ENCODE results near the gene EPAS1.

The EPAS1 gene

GRCh38 chr2:46409756-46410155 is 112.5 kb downstream of the EPAS1 start:
- no peak for TF ChIP-seq FOXM1 (IDR thresholded peaks at IDR 0.05; ENCODE audit: borderline replicate concordance)
- DNase-seq (ENCODE audit: extremely low spot score) = no peak
- ChIA-PET CTCF (no interaction called here), POLR2A (no interaction called here)

DNA sequence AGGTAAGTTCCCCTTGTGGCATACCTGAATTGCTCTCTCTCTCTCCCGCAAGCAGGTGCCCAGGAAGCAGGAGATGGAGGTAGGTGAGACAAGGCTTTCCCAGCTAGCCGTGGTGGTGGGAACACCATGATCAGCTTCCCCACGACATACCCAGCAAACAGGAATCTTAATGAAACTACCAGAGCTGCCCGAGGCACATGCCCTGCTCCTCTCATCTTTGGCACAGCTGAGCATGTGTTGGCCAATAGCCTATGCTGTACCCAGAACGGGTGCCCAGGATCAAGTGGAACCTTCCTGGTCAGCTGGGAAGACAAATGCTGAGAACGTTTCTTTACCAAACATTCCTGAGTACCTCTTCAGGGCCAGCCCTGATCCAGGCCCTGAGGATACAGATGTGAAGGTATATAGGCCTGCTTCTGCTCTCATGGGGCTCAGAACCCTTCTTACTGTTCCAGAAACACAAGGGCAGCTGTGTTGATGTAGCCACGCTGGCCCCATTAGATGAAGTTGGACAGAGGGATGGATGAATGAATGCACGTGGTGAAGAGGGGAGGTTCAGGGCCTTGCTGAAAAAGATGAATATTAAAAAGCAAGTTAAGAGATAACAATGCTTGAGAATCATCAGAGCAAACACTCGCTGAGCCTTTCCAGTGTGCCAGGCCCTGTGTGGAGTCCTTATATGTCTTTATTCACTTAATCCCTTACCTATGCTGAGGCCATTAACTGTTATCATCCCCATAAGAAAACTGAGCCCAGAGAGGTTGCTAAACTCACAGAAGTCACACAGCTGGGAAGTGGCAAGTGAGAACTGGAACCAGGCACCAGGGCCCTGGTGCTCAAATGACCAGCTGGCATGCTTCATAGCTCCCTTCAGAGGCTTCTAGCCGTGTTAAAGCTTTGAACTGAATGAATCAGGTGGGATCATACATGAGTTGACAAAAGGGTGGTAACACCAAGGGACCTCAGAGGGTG is 113.4 kb downstream of the EPAS1 start:
- ChIA-PET CTCF (no interaction called here), POLR2A (no interaction called here)
- no peak for DNase-seq (ENCODE audit: extremely low spot score)
- TF ChIP-seq ARNT (IDR thresholded peaks at IDR 0.05) = no peak
- TF ChIP-seq, protein P1, sequence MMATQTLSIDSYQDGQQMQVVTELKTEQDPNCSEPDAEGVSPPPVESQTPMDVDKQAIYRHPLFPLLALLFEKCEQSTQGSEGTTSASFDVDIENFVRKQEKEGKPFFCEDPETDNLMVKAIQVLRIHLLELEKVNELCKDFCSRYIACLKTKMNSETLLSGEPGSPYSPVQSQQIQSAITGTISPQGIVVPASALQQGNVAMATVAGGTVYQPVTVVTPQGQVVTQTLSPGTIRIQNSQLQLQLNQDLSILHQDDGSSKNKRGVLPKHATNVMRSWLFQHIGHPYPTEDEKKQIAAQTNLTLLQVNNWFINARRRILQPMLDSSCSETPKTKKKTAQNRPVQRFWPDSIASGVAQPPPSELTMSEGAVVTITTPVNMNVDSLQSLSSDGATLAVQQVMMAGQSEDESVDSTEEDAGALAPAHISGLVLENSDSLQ (IDR thresholded peaks at IDR 0.05) = no peak
- no peak for TF ChIP-seq TARDBP (IDR thresholded peaks at IDR 0.05)
- no peak for TF ChIP-seq SP1 (IDR thresholded peaks at IDR 0.05)
- no peak for TF ChIP-seq BHLHE40 (IDR thresholded peaks at IDR 0.05; ENCODE audit: borderline replicate concordance)
- no peak for TF ChIP-seq L3MBTL2 (conservative IDR thresholded peaks at IDR 0.05)
- TF ChIP-seq FOXK2 (IDR thresholded peaks at IDR 0.05) = no peak
- no peak for TF ChIP-seq LEF1 (IDR thresholded peaks at IDR 0.05; ENCODE audit: borderline replicate concordance)
- TF ChIP-seq SUZ12 (IDR thresholded peaks at IDR 0.05) = no peak
- no peak for TF ChIP-seq HDGF (IDR thresholded peaks at IDR 0.05; ENCODE audit: borderline replicate concordance)
- TF ChIP-seq FOXM1 (IDR thresholded peaks at IDR 0.05; ENCODE audit: borderline replicate concordance) = no peak
- no peak for TF ChIP-seq NFRKB (IDR thresholded peaks at IDR 0.05)
- TF ChIP-seq ZNF384 (IDR thresholded peaks at IDR 0.05) = no peak
- no peak for TF ChIP-seq CTBP1 (IDR thresholded peaks at IDR 0.05; ENCODE audit: borderline replicate concordance)
- TF ChIP-seq ELF4 (IDR thresholded peaks at IDR 0.05) = no peak
- no peak for TF ChIP-seq FOXA1 (IDR thresholded peaks at IDR 0.05)

GRCh38 chr2:46411245-46411641 is 114.0 kb downstream of the EPAS1 start:
- no peak for DNase-seq (ENCODE audit: extremely low spot score)
- CTCF ChIA-PET = no interaction called here
- POLR2A ChIA-PET = no interaction called here
- no peak for TF ChIP-seq CTBP1 (IDR thresholded peaks at IDR 0.05; ENCODE audit: borderline replicate concordance)
- no peak for TF ChIP-seq LEF1 (IDR thresholded peaks at IDR 0.05; ENCODE audit: borderline replicate concordance)
- TF ChIP-seq HDGF (IDR thresholded peaks at IDR 0.05; ENCODE audit: borderline replicate concordance) = no peak
- TF ChIP-seq L3MBTL2 (conservative IDR thresholded peaks at IDR 0.05) = no peak
- no peak for TF ChIP-seq FOXM1 (IDR thresholded peaks at IDR 0.05; ENCODE audit: borderline replicate concordance)
- no peak for TF ChIP-seq ARNT (IDR thresholded peaks at IDR 0.05)
- TF ChIP-seq NFRKB (IDR thresholded peaks at IDR 0.05) = no peak
- TF ChIP-seq TARDBP (IDR thresholded peaks at IDR 0.05) = no peak
- TF ChIP-seq SP1 (IDR thresholded peaks at IDR 0.05) = no peak
- TF ChIP-seq FOXA1 (IDR thresholded peaks at IDR 0.05) = no peak
- TF ChIP-seq BHLHE40 (IDR thresholded peaks at IDR 0.05; ENCODE audit: borderline replicate concordance) = no peak
- TF ChIP-seq ELF4 (IDR thresholded peaks at IDR 0.05) = no peak
- TF ChIP-seq, protein P1 (IDR thresholded peaks at IDR 0.05) = no peak
- no peak for TF ChIP-seq ZNF384 (IDR thresholded peaks at IDR 0.05)
- TF ChIP-seq SUZ12 (IDR thresholded peaks at IDR 0.05) = no peak

GRCh38 chr2:46411985-46412384 is 114.8 kb downstream of the EPAS1 start:
- ChIA-PET POLR2A (no interaction called here), CTCF (interaction anchor here (0.6 kb wide), 1 partner anchor 560 kb away, joined by 3 read pairs; no protein-coding TSS in a partner anchor)
- no peak for DNase-seq (ENCODE audit: extremely low spot score)
- TF ChIP-seq, protein P1 (IDR thresholded peaks at IDR 0.05) = no peak
- TF ChIP-seq ELF4 (IDR thresholded peaks at IDR 0.05) (no peak), HDGF (IDR thresholded peaks at IDR 0.05; ENCODE audit: borderline replicate concordance) (no peak), ZNF384 (IDR thresholded peaks at IDR 0.05) (no peak), SP1 (IDR thresholded peaks at IDR 0.05) (no peak), FOXA1 (IDR thresholded peaks at IDR 0.05) (no peak), L3MBTL2 (conservative IDR thresholded peaks at IDR 0.05) (no peak), FOXK2 (IDR thresholded peaks at IDR 0.05) (no peak), BHLHE40 (IDR thresholded peaks at IDR 0.05; ENCODE audit: borderline replicate concordance) (no peak), ARNT (IDR thresholded peaks at IDR 0.05) (no peak), SUZ12 (IDR thresholded peaks at IDR 0.05) (no peak), TARDBP (IDR thresholded peaks at IDR 0.05) (no peak), CTBP1 (IDR thresholded peaks at IDR 0.05; ENCODE audit: borderline replicate concordance) (no peak), NFRKB (IDR thresholded peaks at IDR 0.05) (no peak), LEF1 (IDR thresholded peaks at IDR 0.05; ENCODE audit: borderline replicate concordance) (no peak), FOXM1 (IDR thresholded peaks at IDR 0.05; ENCODE audit: borderline replicate concordance) (no peak)

DNA sequence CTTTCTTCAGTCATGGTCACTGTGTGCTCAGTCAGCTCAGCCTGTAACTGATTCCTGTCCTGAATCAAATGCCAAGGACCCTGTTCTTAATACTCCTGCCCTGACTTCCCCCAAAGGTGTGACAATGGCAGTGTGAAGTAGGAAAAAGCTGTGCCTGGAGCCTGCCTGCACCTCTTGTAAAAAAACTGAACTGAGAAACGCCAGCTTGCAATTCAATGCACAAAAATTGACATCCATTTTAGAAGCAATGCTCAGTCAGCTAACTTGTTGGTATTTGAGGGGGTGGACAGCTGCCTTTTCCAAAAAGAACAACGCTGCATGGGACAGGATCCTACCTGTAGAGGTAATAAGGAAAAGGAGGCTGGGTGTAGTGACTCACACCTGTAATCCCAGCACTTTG is 115.9 kb downstream of the EPAS1 start:
- TF ChIP-seq ZNF384 (IDR thresholded peaks at IDR 0.05) = no peak
- TF ChIP-seq ARNT (IDR thresholded peaks at IDR 0.05) = no peak
- no peak for TF ChIP-seq CTBP1 (IDR thresholded peaks at IDR 0.05; ENCODE audit: borderline replicate concordance)
- TF ChIP-seq TARDBP (IDR thresholded peaks at IDR 0.05) = no peak
- TF ChIP-seq LEF1 (IDR thresholded peaks at IDR 0.05; ENCODE audit: borderline replicate concordance) = no peak
- TF ChIP-seq SUZ12 (IDR thresholded peaks at IDR 0.05) = no peak
- no peak for TF ChIP-seq HDGF (IDR thresholded peaks at IDR 0.05; ENCODE audit: borderline replicate concordance)
- no peak for DNase-seq (ENCODE audit: extremely low spot score)
- CTCF ChIA-PET = no interaction called here
- POLR2A ChIA-PET = no interaction called here

DNA sequence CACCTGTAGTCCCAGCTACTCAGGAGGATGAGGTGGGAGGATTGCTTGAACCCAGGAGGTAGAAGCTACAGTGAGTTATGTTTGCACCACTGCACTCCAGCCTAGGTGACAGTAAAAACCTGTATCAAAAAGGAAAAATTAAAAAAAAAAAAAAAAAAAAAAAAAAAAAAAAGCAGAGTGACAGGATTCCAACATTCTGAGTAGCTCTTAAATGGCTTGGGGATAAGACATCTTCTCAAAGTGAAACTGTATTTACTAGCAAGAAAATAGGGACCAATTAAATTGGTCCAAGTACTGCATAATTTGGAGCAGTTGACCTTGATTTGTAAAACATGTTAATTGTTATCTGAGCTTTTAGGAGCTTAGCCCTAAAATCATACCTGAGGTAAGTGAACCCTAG is 116.4 kb downstream of the EPAS1 start:
- TF ChIP-seq HDGF (IDR thresholded peaks at IDR 0.05; ENCODE audit: borderline replicate concordance) (no peak), ARNT (IDR thresholded peaks at IDR 0.05) (no peak), FOXK2 (IDR thresholded peaks at IDR 0.05) (no peak), ZNF384 (IDR thresholded peaks at IDR 0.05) (no peak), ELF4 (IDR thresholded peaks at IDR 0.05) (no peak), LEF1 (IDR thresholded peaks at IDR 0.05; ENCODE audit: borderline replicate concordance) (no peak), FOXM1 (IDR thresholded peaks at IDR 0.05; ENCODE audit: borderline replicate concordance) (no peak), L3MBTL2 (conservative IDR thresholded peaks at IDR 0.05) (no peak), BHLHE40 (IDR thresholded peaks at IDR 0.05; ENCODE audit: borderline replicate concordance) (no peak), CTBP1 (IDR thresholded peaks at IDR 0.05; ENCODE audit: borderline replicate concordance) (no peak), SUZ12 (IDR thresholded peaks at IDR 0.05) (no peak), NFRKB (IDR thresholded peaks at IDR 0.05) (no peak), SP1 (IDR thresholded peaks at IDR 0.05) (no peak), FOXA1 (IDR thresholded peaks at IDR 0.05) (no peak), TARDBP (IDR thresholded peaks at IDR 0.05) (no peak)
- TF ChIP-seq, protein P1 (IDR thresholded peaks at IDR 0.05) = no peak
- no peak for DNase-seq (ENCODE audit: extremely low spot score)
- POLR2A ChIA-PET = no interaction called here
- CTCF ChIA-PET = no interaction called here

All from HEK293T (cell line).